ENCODE results near the gene MORF4L1. TPM values are rescaled to one million over a fixed set of nuclear protein-coding genes. Genes with fewer than 3 reads are reported as not detected.
A peak's percentile ranks its signal among the peaks of the same experiment; 100 is the strongest.

MORF4L1 gene
- total RNA-seq, 1 experiment from 2014 or later: 360 TPM

- DNase-seq (ENCODE audit: low read depth, low spot score) (no peak), ATAC-seq (no peak)
- Histone ChIP-seq H3K9me3 (ENCODE audit: control insufficient read depth, insufficient read depth, low read depth, low read length) (no peaks in the 10 kb centered on the region), H3K27me3 (ENCODE audit: control insufficient read depth, insufficient read depth, low read length) (no peaks in the 10 kb centered on the region), H3K4me3 (ENCODE audit: low read depth in 2 of 2, low read length in 2 of 2) (peak overlapping the region in 1 of 2 experiments; percentile 4; a peak in 1 of 4 replicates), H3K4me1 (ENCODE audit: control insufficient read depth, insufficient read depth, low read length) (peaks cover 20% of the 10 kb centered on the region; the same call in 1 of the 2 replicates), H3K36me3 (ENCODE audit: control insufficient read depth, insufficient read depth, low read length) (no peaks in the 10 kb centered on the region), H3K27ac (ENCODE audit: low read length) (peak overlapping the region; percentile 60)
- in situ Hi-C loops (cut with HindIII; ENCODE audit: low pct_unique_long_range_greater_than_20kb, low sequenced_read_pairs) (no loop called here), intact Hi-C loops (cut with micrococcal nuclease; ENCODE audit: unreplicated experiment) (no loop called here)
- ChIA-PET CTCF (no interaction called here), POLR2A (no interaction called here)
- TF ChIP-seq CTCF (IDR thresholded peaks at IDR 0.05) (no peak), POLR2AphosphoS5 (IDR thresholded peaks at IDR 0.05; ENCODE audit: low read depth, low read length) (no peak), SIN3A (IDR thresholded peaks at IDR 0.05; ENCODE audit: borderline replicate concordance, insufficient read depth, low read depth, low read length) (no peak)
- TF ChIP-seq, protein P1, sequence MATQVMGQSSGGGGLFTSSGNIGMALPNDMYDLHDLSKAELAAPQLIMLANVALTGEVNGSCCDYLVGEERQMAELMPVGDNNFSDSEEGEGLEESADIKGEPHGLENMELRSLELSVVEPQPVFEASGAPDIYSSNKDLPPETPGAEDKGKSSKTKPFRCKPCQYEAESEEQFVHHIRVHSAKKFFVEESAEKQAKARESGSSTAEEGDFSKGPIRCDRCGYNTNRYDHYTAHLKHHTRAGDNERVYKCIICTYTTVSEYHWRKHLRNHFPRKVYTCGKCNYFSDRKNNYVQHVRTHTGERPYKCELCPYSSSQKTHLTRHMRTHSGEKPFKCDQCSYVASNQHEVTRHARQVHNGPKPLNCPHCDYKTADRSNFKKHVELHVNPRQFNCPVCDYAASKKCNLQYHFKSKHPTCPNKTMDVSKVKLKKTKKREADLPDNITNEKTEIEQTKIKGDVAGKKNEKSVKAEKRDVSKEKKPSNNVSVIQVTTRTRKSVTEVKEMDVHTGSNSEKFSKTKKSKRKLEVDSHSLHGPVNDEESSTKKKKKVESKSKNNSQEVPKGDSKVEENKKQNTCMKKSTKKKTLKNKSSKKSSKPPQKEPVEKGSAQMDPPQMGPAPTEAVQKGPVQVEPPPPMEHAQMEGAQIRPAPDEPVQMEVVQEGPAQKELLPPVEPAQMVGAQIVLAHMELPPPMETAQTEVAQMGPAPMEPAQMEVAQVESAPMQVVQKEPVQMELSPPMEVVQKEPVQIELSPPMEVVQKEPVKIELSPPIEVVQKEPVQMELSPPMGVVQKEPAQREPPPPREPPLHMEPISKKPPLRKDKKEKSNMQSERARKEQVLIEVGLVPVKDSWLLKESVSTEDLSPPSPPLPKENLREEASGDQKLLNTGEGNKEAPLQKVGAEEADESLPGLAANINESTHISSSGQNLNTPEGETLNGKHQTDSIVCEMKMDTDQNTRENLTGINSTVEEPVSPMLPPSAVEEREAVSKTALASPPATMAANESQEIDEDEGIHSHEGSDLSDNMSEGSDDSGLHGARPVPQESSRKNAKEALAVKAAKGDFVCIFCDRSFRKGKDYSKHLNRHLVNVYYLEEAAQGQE (IDR thresholded peaks at IDR 0.05; ENCODE audit: insufficient read depth in 1 of 2, low read depth in 2 of 2, low read length in 1 of 2): no peak
- TSS peak; percentile 44 for BruUV-seq (replicated peaks)
Measured at GRCh38 chr15:78942741-78943140, 70.1 kb downstream of the MORF4L1 start.

DNA sequence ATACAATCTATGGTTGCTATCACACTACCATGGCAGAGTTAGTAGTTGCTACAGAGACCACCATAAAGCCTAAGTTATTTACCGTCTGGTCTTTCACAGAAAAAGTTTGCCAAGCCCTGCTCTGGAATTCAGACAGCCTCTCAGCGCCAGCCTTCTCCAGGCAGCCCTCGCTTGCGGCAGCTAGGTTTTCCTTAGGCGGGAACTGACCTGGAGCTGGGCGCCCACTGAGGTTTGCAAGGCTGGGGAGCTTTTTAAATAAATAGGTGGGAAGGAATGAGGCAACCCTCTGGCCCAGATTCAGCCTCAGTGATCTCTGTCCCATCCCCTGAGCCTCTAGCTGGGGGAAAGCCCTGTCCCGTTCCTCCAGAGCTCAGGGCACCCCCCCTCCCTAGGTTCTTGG is 71.0 kb downstream of the MORF4L1 start:
- TF ChIP-seq, protein P1 (IDR thresholded peaks at IDR 0.05; ENCODE audit: insufficient read depth in 1 of 2, low read depth in 2 of 2, low read length in 1 of 2): no peak
- TF ChIP-seq POLR2AphosphoS5 (IDR thresholded peaks at IDR 0.05; ENCODE audit: low read depth, low read length): no peak
- TF ChIP-seq TCF7L2 (IDR thresholded peaks at IDR 0.05; ENCODE audit: low read depth, low read length): no peak
- no peak for TF ChIP-seq CTCF (IDR thresholded peaks at IDR 0.05)
- no peak for TF ChIP-seq SIN3A (IDR thresholded peaks at IDR 0.05; ENCODE audit: borderline replicate concordance, insufficient read depth, low read depth, low read length)
- no peaks in the 10 kb centered on the region for H3K9me3 ChIP-seq (ENCODE audit: control insufficient read depth, insufficient read depth, low read depth, low read length)
- H3K36me3 ChIP-seq (ENCODE audit: control insufficient read depth, insufficient read depth, low read length): no peaks in the 10 kb centered on the region
- ChIA-PET CTCF (no interaction called here), POLR2A (no interaction called here)
- intact Hi-C loops (cut with micrococcal nuclease; ENCODE audit: unreplicated experiment): no loop called here
- in situ Hi-C loops (cut with HindIII; ENCODE audit: low pct_unique_long_range_greater_than_20kb, low sequenced_read_pairs): no loop called here
- BruUV-seq (replicated peaks): no TSS peak
- H3K4me3 ChIP-seq (ENCODE audit: low read depth in 2 of 2, low read length in 2 of 2): peak overlapping the region; percentile 72 to 80
- peak overlapping the region; percentile 84 for H3K27ac ChIP-seq (ENCODE audit: low read length)
- ATAC-seq (peak; percentile 5; the same call in 1 of the 2 replicates), DNase-seq (ENCODE audit: low read depth, low spot score) (no peak)
- H3K4me1 ChIP-seq (ENCODE audit: control insufficient read depth, insufficient read depth, low read length): peaks cover 25% of the 10 kb centered on the region; the same call in 1 of the 2 replicates
- H3K27me3 ChIP-seq (ENCODE audit: control insufficient read depth, insufficient read depth, low read length): no peaks in the 10 kb centered on the region

Data from Panc1 (cell line).